ENCODE data around the gene CRYL1.

CRYL1 gene

GRCh38 chr13:20534038-20534608 lies 8.5 kb upstream of the CRYL1 start:
- FAIRE-seq (no peak), DNase-seq (ENCODE audit: extremely low spot score, insufficient read length, low read depth) (no peak)

- DNase-seq (ENCODE audit: extremely low spot score, insufficient read length, low read depth) = no peak
These were observed 2.8 kb upstream of the CRYL1 start for GRCh38 chr13:20528452-20528851.

DNA sequence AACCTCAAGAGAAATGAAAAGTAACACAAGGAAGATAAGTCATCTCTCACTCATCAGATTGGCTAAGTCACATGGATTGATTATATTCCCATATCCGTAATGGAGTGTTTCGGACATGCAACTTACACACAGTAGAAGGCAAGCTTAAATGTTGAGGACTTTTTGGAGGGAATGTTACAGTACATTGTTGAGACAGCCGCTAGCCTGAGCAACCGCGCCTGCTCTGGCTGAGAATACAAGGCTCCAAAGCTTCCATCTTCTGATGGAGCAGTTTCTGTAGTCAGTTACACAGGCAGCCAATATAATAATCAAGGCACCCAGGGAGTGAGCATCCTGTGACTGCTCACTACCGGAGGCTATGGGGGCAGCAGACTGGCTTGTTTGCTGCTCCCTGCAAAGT lies 1.0 kb upstream of the CRYL1 start:
- no peak for FAIRE-seq

More at GRCh38 chr13:20528452-20528851, 2.8 kb upstream of the CRYL1 start:
- FAIRE-seq = peak; percentile 36

DNA sequence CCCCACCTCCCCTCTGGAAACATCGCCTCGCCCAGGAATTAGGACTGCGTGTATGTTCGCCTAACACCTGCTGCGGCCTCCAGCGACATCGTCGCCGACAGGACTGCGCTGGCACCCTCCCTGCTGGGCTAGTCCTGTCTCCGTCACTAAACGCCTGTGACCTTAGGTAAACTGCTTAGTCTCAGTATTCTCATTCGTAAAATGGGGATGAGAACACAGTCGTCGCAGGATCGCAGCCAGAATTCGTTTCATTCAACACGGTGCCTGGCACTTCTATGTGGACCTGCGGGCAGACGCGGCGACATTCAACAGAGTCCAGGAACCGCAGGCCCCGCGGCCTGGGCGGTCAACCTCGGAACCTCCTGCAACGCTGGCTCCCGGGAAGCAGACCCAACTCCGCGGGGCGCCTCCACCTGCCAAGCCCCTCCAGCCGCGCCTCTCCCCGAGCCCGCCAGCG lies 485 bp downstream of the CRYL1 start:
- no peak for DNase-seq (ENCODE audit: extremely low spot score, insufficient read length, low read depth)
- FAIRE-seq = no peak

More for the DNA sequence above, 1.0 kb upstream of the CRYL1 start:
- no peak for DNase-seq (ENCODE audit: extremely low spot score, insufficient read length, low read depth)

GRCh38 chr13:20521364-20522115 lies 4.1 kb downstream of the CRYL1 start:
- DNase-seq (ENCODE audit: extremely low spot score, insufficient read length, low read depth) (no peak), FAIRE-seq (no peak)

DNA sequence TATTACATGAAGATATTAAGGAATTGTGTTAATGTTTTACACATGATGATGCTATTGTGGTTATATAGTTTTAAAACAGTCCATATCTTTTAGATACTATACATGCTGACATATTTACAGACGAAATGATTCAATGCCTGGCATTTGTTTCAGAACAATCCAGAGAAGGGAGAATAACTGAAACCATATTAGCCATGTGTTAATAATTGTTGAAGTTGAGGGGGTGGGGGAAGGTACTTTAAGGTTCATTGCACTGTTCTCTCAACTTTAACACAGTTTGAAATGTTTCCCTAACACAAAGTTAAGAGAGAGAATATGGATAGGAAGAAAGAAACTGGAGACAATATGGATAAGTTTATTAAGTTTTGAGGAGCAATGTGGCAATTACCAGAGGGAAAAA lies 5.8 kb downstream of the CRYL1 start:
- FAIRE-seq (no peak), DNase-seq (ENCODE audit: extremely low spot score, insufficient read length, low read depth) (no peak)

- FAIRE-seq (no peak), DNase-seq (ENCODE audit: extremely low spot score, insufficient read length, low read depth) (no peak)
These were observed 7.0 kb downstream of the CRYL1 start for GRCh38 chr13:20518660-20519100.

DNA sequence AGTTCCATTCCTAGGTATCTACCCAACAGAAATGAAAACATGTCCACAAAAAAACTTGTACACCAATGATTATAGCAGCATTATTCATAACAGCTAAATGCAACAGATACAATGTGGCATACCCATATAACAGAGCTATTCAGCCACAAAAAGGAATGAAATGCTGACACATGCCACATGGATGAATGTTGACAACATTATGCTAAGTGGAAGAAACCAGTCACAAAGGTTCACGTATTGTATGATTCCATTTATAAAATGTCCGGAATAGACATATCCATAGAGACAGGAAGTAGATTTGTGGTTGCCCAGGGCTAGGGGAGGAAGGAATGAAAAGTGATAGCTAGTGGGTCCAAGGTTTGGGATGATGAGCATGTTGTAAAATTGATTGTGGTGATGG lies 10.8 kb downstream of the CRYL1 start:
- no peak for DNase-seq (ENCODE audit: extremely low spot score, insufficient read length, low read depth)
- FAIRE-seq = no peak

DNA sequence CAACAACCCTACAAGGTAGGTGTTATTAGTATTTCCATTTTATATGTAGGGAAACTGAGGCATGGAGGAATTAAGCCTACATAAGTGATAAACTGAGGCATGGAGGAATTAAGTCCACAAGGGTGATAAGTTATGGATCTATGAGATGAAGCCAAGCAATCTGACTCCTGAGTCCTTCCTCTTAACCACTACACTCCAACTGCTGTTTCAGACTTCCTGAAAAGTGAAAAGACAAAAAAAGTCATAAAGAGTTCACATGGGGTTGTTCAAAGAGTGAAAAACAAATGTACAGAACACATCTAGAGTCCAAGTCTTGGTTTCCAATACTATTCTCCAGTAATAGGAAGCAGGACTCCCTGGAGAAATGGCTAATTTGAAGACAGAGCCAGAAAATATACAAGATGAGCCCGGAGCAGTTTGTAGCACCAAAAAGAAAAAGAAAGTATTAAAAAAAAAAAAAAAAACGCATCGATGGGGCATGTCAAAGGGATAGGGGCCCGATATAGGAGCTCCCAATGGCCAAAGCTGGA lies 12.1 kb downstream of the CRYL1 start:
- DNase-seq (ENCODE audit: extremely low spot score, insufficient read length, low read depth) = no peak
- FAIRE-seq = no peak

DNA sequence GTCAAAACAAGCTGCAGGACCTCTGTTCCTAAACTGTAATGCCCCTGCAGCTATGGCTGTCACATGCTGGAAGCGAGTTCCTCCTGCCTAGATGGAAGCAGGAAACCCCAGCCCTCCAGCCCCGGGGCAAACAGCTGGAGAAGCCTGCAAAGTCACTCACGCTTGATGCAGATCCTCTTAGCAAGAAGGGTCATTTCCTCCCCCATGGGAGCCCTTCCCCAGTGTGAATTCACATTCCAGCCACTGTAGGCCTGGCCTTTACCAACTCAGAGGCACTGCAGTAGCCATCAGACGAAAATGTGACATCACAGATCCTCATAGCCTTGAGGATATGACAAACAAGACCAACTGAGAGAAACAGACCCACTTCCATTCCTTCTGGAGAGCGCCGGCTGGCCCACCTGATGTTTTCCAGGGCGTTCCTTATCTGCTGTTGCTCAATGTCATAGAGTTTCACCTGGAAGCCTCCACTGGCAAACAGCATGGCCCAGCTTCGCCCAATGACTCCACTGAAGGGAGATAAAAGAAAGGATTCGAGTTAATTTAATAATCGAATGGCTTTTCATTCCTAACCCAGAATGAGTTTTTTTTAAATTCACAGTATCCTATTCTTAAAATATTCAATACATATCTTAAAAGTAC lies 13.5 kb downstream of the CRYL1 start:
- no peak for FAIRE-seq
- no peak for DNase-seq (ENCODE audit: extremely low spot score, insufficient read length, low read depth)

- FAIRE-seq = no peak
- no peak for DNase-seq (ENCODE audit: extremely low spot score, insufficient read length, low read depth)
These were observed 19.0 kb downstream of the CRYL1 start for GRCh38 chr13:20506696-20507095.

- FAIRE-seq (no peak), DNase-seq (ENCODE audit: extremely low spot score, insufficient read length, low read depth) (no peak)
These were observed 20.0 kb downstream of the CRYL1 start for GRCh38 chr13:20505405-20506366.

- DNase-seq (ENCODE audit: extremely low spot score, insufficient read length, low read depth) = no peak
These were observed 22.3 kb downstream of the CRYL1 start for GRCh38 chr13:20503088-20504083.

DNA sequence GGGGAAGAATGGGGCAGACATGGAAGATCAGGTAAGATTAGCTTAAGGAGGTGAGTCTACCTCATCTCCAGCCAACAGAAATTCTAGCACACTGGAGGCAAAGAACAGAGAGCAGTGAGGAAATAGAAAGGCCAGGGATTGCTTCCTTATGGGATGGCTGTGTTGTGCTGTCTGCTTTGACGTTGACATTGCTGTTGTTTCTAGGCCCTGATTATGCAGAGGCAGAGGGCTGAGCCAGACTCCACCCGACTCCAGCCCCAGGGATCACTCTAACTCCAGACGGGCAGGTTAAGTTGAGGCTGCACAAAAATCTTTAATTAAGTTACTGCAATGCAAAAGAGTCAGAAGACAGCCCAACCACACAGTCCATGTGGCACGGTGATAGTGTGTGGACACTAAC lies 24.1 kb downstream of the CRYL1 start:
- no peak for DNase-seq (ENCODE audit: extremely low spot score, insufficient read length, low read depth)
- FAIRE-seq = no peak

More at GRCh38 chr13:20503088-20504083, 22.3 kb downstream of the CRYL1 start:
- no peak for FAIRE-seq

DNA sequence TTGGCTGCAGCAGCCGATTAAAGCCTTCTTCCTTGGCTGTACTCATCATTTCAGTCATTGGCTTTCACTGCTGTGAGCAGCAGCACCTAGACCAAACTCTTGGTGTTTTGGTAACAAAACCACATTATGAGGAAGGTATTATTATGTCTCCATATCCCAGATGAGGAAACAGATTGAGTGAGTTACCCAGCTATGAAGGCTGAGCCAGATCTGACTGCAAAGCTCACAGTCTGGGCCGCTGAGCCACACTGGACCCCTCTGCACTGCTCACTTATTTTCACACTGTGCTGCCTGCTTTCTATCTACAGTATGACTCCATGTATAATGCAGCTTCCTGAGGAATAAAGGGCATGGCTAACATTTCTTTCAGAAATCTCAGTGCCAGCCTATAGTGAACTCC lies 24.5 kb downstream of the CRYL1 start:
- DNase-seq (ENCODE audit: extremely low spot score, insufficient read length, low read depth) = no peak
- no peak for FAIRE-seq

- FAIRE-seq (no peak), DNase-seq (ENCODE audit: extremely low spot score, insufficient read length, low read depth) (no peak)
These were observed 25.7 kb downstream of the CRYL1 start for GRCh38 chr13:20499986-20500385.

DNA sequence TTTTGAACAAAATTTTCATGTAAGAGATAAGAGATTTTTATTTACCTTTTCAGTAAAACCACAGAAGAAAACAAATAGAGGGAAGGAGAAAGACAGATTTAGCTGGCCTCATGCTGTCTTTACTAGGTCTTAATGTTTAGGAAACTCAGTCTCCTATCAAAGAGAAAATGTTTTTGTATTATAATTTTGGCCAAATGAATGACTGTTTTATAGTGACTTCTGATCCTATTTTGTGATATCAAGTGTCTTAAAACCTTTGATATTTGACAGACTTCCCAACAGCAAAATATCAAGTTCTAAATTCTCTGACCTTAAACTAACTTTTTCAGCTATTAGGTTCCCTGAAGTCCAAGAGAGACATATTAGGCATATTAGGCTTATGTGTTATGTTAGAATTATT lies 27.0 kb downstream of the CRYL1 start:
- DNase-seq (ENCODE audit: extremely low spot score, insufficient read length, low read depth) (no peak), FAIRE-seq (no peak)

DNA sequence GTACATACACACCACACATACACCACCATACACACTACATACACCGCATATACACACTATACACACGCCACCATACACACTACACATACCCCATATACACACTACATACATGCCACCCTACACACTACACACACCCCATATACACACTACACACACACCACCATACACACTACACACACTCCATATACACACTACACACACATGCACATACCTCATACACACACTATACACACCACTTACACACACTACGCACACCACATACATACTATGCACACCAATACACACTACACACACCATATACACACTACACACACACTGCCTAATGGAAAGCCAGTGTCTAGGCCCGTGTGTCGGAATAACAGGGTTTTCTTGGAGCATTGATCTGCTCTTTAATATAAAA lies 27.5 kb downstream of the CRYL1 start:
- FAIRE-seq (no peak), DNase-seq (ENCODE audit: extremely low spot score, insufficient read length, low read depth) (no peak)

Data from GM18507 (cell line).